Thoracic aorta (tissue), 2 donors: ENCODE results near the gene MRPS18A. TPM values are rescaled to one million over a fixed set of nuclear protein-coding genes. Genes with fewer than 3 reads are reported as not detected.

Source experiments
- ATAC-seq: fragments of 150-250 bp; one replicate; pipeline ENCODE4 v1.8.0; 2017; ENCODE audit warnings: low read depth; ENCODE audit not compliant: insufficient number of reproducible peaks, low FRiP score
- DNase-seq: peaks from one replicate; pipeline ENCODE4 v3.0.0-alpha.2; 2020; ENCODE audit warnings: low spot score
- H3K27ac ChIP-seq, 2 donors: fragments of 200-600 bp; sonication (generic); 1 replicate in 1 of 2; 2 replicates in 1 of 2; pipeline ENCODE4 v1.5.1; 2016; ENCODE audit warnings: mild to moderate bottlenecking in 2 of 2, moderate library complexity in 2 of 2
- H3K27me3 ChIP-seq: fragments of 200-600 bp; sonication (generic); replicated peaks from 2 replicates; pipeline ENCODE4 v1.6.0; 2016; ENCODE audit warnings: mild to moderate bottlenecking; ENCODE audit not compliant: insufficient read depth
- H3K36me3 ChIP-seq: fragments of 200-600 bp; sonication (generic); one replicate; pipeline ENCODE4 v1.5.1; 2016
- H3K4me1 ChIP-seq, 2 donors: fragments of 200-600 bp; sonication (generic); 1 replicate in 1 of 2; 2 replicates in 1 of 2; pipeline versions ENCODE4 v1.5.1 to v1.6.0; 2016; ENCODE audit warnings: low read depth in 2 of 2, mild to moderate bottlenecking in 1 of 2; ENCODE audit not compliant: control insufficient read depth in 1 of 2
- H3K4me3 ChIP-seq: fragments of 200-600 bp; sonication (generic); 2 replicates; pipeline ENCODE4 v1.5.1; 2016; ENCODE audit warnings: mild to moderate bottlenecking
- H3K9me3 ChIP-seq: fragments of 200-600 bp; sonication (generic); 2 replicates; pipeline ENCODE4 v1.5.1; 2016
- total RNA-seq, 2 donors: library from RNA; depleted of rRNA; stranded (reverse); fragments of >200 nt; gene quantifications; one replicate each; pipeline versions ENCODE4 v1.1.0 to v1.2.3, GENCODE V29; 2016
- TF ChIP-seq, protein P1 (sequence below): fragments of 200-600 bp; sonication (generic); IDR thresholded peaks from one replicate; pipeline ENCODE4 v1.5.1; 2019; ENCODE audit warnings: antibody characterized with exemption

The MRPS18A gene
- total RNA-seq, 2 donors from 2014 or later, result 21.2 to 39.4 TPM

DNA sequence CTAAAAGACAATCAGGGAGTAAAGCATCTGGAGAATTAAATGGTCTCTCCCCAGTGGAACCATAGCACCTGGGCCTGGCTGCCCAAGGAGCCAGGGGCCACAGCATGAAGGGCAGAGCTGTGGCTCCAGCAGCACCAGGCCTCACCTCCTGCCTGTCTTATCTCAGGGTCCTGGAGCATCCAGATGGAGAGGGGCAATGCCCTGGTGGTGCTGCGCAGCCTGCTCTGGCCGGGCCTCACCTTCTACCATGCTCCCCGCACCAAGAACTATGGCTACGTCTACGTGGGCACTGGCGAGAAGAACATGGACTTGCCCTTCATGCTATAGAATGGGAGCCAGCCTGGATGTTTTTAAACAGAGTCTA lies 17.0 kb downstream of the MRPS18A start:
- H3K4me1 ChIP-seq, result peaks cover 16 to 49% of the 10 kb centered on the region in 2 donors
- H3K4me3 ChIP-seq, result no peak overlapping the region
- H3K27me3 ChIP-seq, result no peaks in the 10 kb centered on the region
- no peaks in the 10 kb centered on the region for H3K9me3 ChIP-seq
- TF ChIP-seq, protein P1, sequence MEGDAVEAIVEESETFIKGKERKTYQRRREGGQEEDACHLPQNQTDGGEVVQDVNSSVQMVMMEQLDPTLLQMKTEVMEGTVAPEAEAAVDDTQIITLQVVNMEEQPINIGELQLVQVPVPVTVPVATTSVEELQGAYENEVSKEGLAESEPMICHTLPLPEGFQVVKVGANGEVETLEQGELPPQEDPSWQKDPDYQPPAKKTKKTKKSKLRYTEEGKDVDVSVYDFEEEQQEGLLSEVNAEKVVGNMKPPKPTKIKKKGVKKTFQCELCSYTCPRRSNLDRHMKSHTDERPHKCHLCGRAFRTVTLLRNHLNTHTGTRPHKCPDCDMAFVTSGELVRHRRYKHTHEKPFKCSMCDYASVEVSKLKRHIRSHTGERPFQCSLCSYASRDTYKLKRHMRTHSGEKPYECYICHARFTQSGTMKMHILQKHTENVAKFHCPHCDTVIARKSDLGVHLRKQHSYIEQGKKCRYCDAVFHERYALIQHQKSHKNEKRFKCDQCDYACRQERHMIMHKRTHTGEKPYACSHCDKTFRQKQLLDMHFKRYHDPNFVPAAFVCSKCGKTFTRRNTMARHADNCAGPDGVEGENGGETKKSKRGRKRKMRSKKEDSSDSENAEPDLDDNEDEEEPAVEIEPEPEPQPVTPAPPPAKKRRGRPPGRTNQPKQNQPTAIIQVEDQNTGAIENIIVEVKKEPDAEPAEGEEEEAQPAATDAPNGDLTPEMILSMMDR, result no peak
- DNase-seq (no peak), ATAC-seq (no peak)
- peaks cover 32% of the 10 kb centered on the region for H3K36me3 ChIP-seq
- peak overlapping the region in 1 of 2 donors; percentile 36 for H3K27ac ChIP-seq

DNA sequence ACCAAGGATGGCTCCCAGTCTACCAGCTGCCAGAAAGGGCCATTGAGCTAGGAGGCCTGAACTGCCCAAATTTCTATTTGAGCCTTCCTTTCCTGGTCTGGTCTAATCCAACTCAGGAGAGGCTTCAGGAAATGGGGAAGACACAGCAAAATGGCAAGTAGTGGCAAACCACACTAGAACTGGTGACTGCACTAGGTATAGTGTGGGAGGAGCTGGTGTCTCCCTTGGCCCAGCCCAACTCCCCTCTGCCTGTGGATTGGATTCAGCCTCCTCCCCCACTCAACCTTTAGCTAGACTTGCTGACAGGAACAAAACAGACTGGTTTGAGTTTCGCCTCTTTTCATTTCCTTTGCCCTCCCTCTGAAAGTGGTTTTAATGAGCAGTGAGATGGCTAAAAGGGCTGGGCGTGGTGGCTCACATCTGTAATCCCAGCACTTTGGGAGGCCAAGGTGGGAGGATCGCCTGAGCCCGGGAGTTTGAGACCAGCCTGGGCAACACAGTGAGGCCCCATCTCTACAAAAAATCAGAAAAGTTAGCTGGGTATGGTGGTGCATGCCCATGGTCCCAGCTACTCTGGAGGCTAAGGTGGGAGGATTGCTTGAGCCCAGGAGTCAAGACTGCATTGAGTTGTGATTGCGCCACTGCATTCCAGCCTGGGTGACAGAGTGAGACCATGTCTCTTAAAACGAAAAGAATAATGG lies 17.5 kb downstream of the MRPS18A start:
- Histone ChIP-seq H3K27ac (peak overlapping the region; percentile 35 to 36), H3K36me3 (peaks cover 28% of the 10 kb centered on the region), H3K27me3 (no peaks in the 10 kb centered on the region), H3K4me1 (peaks cover 16 to 49% of the 10 kb centered on the region in 2 donors), H3K9me3 (no peaks in the 10 kb centered on the region), H3K4me3 (no peak overlapping the region)
- TF ChIP-seq, protein P1, result no peak
- DNase-seq, result no peak
- ATAC-seq, result no peak

DNA sequence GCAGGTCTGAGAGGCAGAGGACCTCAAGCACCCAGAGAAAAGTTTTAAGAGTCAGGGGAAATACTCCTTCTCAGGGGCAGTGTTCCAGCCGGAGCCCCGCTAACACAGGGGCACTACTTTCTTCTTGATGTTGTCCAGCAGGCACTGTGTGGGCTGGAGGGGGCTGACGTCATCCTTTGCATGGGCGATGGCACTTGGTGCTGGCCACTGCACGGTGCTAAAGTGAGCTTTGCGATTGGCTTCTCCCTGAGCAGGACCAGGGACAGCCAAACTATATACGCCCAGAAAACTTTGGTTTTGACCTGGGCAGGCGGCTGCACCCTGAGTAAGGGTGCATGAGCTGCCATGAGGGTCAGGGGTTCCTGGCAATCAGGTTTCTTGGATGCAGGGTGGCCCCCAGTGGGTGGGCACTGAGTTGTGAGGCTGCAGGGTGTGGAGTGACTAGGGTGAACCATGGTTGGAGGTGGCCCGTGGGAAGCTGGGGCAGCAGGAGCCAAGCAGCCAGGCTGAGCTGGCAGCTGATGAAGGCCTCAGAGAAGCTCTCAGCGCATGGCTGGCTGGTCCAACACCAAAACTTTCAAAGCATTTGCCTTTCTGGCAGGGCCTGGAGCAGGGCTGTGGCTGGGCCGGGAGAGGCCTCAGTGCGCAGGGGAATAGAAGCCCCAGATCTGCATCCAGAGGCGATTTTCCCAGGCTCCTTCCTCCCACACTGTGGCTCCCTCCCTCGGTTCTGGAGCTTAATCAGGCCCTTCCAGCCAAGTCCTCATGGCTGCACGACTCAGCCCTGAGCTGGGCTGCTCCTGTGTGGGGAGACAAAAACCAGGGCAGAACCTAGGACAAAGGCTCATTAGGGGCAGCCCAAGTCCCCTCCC lies 18.3 kb downstream of the MRPS18A start:
- H3K4me1 ChIP-seq, result peaks cover 16 to 49% of the 10 kb centered on the region in 2 donors
- H3K27me3 ChIP-seq, result no peaks in the 10 kb centered on the region
- DNase-seq (peak; percentile 21), ATAC-seq (no peak)
- H3K36me3 ChIP-seq, result peaks cover 20% of the 10 kb centered on the region
- TF ChIP-seq, protein P1, result no peak
- no peaks in the 10 kb centered on the region for H3K9me3 ChIP-seq
- no peak overlapping the region for H3K4me3 ChIP-seq
- peak overlapping the region; percentile 35 to 36 for H3K27ac ChIP-seq

DNA sequence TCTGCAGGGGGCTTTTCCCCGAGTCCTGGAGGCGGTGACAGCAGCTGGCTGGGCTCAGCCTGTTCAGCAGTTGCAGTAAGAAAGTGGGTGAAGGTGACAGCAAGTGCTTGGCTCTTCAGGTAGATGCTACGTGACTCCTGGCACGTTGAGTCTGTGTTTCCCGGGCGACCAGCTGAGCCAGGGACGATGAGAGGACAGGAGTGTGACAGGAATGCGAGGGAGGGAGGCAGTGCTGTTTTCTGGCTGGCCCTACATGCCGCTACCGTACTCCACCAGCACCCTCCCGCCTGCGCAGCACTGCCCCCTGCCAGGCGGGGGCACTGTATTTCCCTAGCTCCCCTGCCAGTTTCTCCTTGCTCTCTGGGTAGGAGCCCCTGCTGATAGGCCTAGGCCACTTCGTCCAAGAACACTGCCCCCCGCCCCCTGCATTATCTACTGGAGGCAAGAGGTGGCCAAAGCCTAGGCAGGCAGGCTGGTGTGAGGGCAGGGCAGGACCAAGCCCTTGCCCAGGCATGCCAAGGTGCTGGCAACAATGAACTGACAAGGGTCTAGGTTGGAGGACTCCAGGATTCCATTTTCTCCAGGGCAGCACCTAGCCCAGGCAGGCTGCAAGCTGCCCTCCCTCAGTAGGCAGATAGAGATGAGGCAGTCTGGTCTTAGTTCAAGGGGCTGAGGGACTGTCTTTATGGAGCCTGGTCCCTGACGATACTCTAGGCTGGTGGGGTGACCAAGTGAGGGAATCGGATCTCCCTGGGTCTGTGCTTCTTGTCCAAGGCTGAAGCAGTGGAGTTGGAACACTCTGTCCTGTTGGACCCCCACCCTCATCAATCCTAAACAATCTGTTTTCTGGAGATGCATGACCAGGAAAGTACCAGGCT lies 19.2 kb downstream of the MRPS18A start:
- Histone ChIP-seq H3K4me1 (peaks cover 16 to 42% of the 10 kb centered on the region in 2 donors), H3K27ac (peak overlapping the region in 1 of 2 donors; percentile 35), H3K4me3 (no peak overlapping the region), H3K27me3 (no peaks in the 10 kb centered on the region), H3K36me3 (peaks cover 11% of the 10 kb centered on the region), H3K9me3 (no peaks in the 10 kb centered on the region)
- TF ChIP-seq, protein P1, result peak; percentile 43
- ATAC-seq (no peak), DNase-seq (no peak)
